Mucosa of stomach (tissue), 1 donor: ENCODE data around the gene ADAMTS15.

ENCODE experiments used
- H3K27me3 ChIP-seq: one replicate; pipeline ENCODE4 v1.7.0; 2013; ENCODE audit warnings: mild to moderate bottlenecking, low read length; ENCODE audit not compliant: control insufficient read depth, insufficient read depth
- H3K36me3 ChIP-seq: one replicate; pipeline ENCODE4 v1.7.0; 2013; ENCODE audit warnings: low read length; ENCODE audit not compliant: control insufficient read depth, insufficient read depth
- H3K4me1 ChIP-seq: one replicate; pipeline ENCODE4 v1.7.0; 2013; ENCODE audit warnings: mild to moderate bottlenecking, low read length; ENCODE audit not compliant: control insufficient read depth, insufficient read depth
- H3K4me3 ChIP-seq: one replicate; pipeline ENCODE4 v1.7.0; 2013; ENCODE audit warnings: low read length
- H3K9ac ChIP-seq: one replicate; pipeline ENCODE4 v1.7.0; 2013; ENCODE audit warnings: mild to moderate bottlenecking, low read length, moderate library complexity
- H3K9me3 ChIP-seq: one replicate; pipeline ENCODE4 v1.7.0; 2013; ENCODE audit warnings: mild to moderate bottlenecking, low read length, moderate library complexity; ENCODE audit not compliant: control insufficient read depth
- donor health status: Pancreatic carcinoma.

Gene ADAMTS15

GRCh38 chr11:130504317-130504716, 55.9 kb downstream of the ADAMTS15 start:
- no peaks in the 10 kb centered on the region for H3K27me3 ChIP-seq
- no peaks in the 10 kb centered on the region for H3K36me3 ChIP-seq
- peaks cover 10% of the 10 kb centered on the region for H3K4me1 ChIP-seq
- no peak overlapping the region for H3K4me3 ChIP-seq
- no peaks in the 10 kb centered on the region for H3K9me3 ChIP-seq
- H3K9ac ChIP-seq = no peak overlapping the region

- Histone ChIP-seq H3K27me3 (no peaks in the 10 kb centered on the region), H3K9ac (no peak overlapping the region), H3K36me3 (no peaks in the 10 kb centered on the region), H3K4me3 (no peak overlapping the region), H3K9me3 (no peaks in the 10 kb centered on the region), H3K4me1 (peaks cover 46% of the 10 kb centered on the region)
Measured at GRCh38 chr11:130508913-130509312, 60.5 kb downstream of the ADAMTS15 start.

GRCh38 chr11:130509942-130510341, 61.5 kb downstream of the ADAMTS15 start:
- Histone ChIP-seq H3K27me3 (no peaks in the 10 kb centered on the region), H3K36me3 (no peaks in the 10 kb centered on the region), H3K9ac (peak overlapping the region; percentile 58), H3K9me3 (no peaks in the 10 kb centered on the region), H3K4me1 (peaks cover 46% of the 10 kb centered on the region), H3K4me3 (no peak overlapping the region)

GRCh38 chr11:130510407-130511006, 62.1 kb downstream of the ADAMTS15 start:
- Histone ChIP-seq H3K36me3 (no peaks in the 10 kb centered on the region), H3K27me3 (no peaks in the 10 kb centered on the region), H3K9ac (peak overlapping the region; percentile 58), H3K9me3 (no peaks in the 10 kb centered on the region), H3K4me1 (peaks cover 46% of the 10 kb centered on the region), H3K4me3 (no peak overlapping the region)

- Histone ChIP-seq H3K9me3 (no peaks in the 10 kb centered on the region), H3K9ac (peak overlapping the region; percentile 33), H3K4me1 (peaks cover 46% of the 10 kb centered on the region), H3K4me3 (no peak overlapping the region), H3K27me3 (no peaks in the 10 kb centered on the region), H3K36me3 (no peaks in the 10 kb centered on the region)
Measured at GRCh38 chr11:130511765-130512164, 63.3 kb downstream of the ADAMTS15 start.

GRCh38 chr11:130512662-130513061, 64.2 kb downstream of the ADAMTS15 start:
- H3K9me3 ChIP-seq = no peaks in the 10 kb centered on the region
- peak overlapping the region; percentile 33 for H3K9ac ChIP-seq
- H3K36me3 ChIP-seq = no peaks in the 10 kb centered on the region
- peaks cover 46% of the 10 kb centered on the region for H3K4me1 ChIP-seq
- no peaks in the 10 kb centered on the region for H3K27me3 ChIP-seq
- H3K4me3 ChIP-seq = no peak overlapping the region

GRCh38 chr11:130513132-130513531, 64.7 kb downstream of the ADAMTS15 start:
- H3K9me3 ChIP-seq = no peaks in the 10 kb centered on the region
- peaks cover 46% of the 10 kb centered on the region for H3K4me1 ChIP-seq
- no peaks in the 10 kb centered on the region for H3K36me3 ChIP-seq
- H3K9ac ChIP-seq = peak overlapping the region; percentile 33
- H3K4me3 ChIP-seq = no peak overlapping the region
- H3K27me3 ChIP-seq = no peaks in the 10 kb centered on the region

GRCh38 chr11:130514316-130514715, 65.9 kb downstream of the ADAMTS15 start:
- no peaks in the 10 kb centered on the region for H3K36me3 ChIP-seq
- no peaks in the 10 kb centered on the region for H3K27me3 ChIP-seq
- no peak overlapping the region for H3K9ac ChIP-seq
- H3K4me3 ChIP-seq = no peak overlapping the region
- H3K9me3 ChIP-seq = no peaks in the 10 kb centered on the region
- peaks cover 39% of the 10 kb centered on the region for H3K4me1 ChIP-seq

GRCh38 chr11:130514851-130515250, 66.4 kb downstream of the ADAMTS15 start:
- no peaks in the 10 kb centered on the region for H3K9me3 ChIP-seq
- H3K4me3 ChIP-seq = no peak overlapping the region
- H3K36me3 ChIP-seq = no peaks in the 10 kb centered on the region
- no peaks in the 10 kb centered on the region for H3K27me3 ChIP-seq
- peaks cover 37% of the 10 kb centered on the region for H3K4me1 ChIP-seq
- no peak overlapping the region for H3K9ac ChIP-seq

- Histone ChIP-seq H3K9me3 (no peaks in the 10 kb centered on the region), H3K36me3 (no peaks in the 10 kb centered on the region), H3K4me1 (peaks cover 26% of the 10 kb centered on the region), H3K27me3 (no peaks in the 10 kb centered on the region), H3K9ac (no peak overlapping the region), H3K4me3 (no peak overlapping the region)
Measured at GRCh38 chr11:130515829-130516553, 67.5 kb downstream of the ADAMTS15 start.

- Histone ChIP-seq H3K36me3 (no peaks in the 10 kb centered on the region), H3K9ac (no peak overlapping the region), H3K27me3 (no peaks in the 10 kb centered on the region), H3K4me1 (peaks cover 28% of the 10 kb centered on the region), H3K9me3 (no peaks in the 10 kb centered on the region), H3K4me3 (no peak overlapping the region)
Measured at GRCh38 chr11:130516554-130517505, 68.4 kb downstream of the ADAMTS15 start.
